Lung (tissue), 12 donors: ENCODE measurements around the gene ALK. TPM values are rescaled to one million over a fixed set of nuclear protein-coding genes. Genes with fewer than 3 reads are reported as not detected.

Experiments used
- ATAC-seq: fragments of 200-7000 bp; cut with Tn5 transposase; one replicate; pipeline ENCODE4 v1.9.1; 2020; ENCODE audit warnings: moderate number of reproducible peaks; ENCODE audit not compliant: insufficient read depth, low FRiP score
- DNase-seq, 3 donors: peaks; one replicate each; pipeline ENCODE4 v3.0.0-alpha.2; 2013 to 2017
- H3K27ac ChIP-seq, 2 donors: one replicate each; pipeline ENCODE4 v1.5.1; 2013; ENCODE audit warnings: mild to moderate bottlenecking in 2 of 2, moderate library complexity in 2 of 2, control low read depth in 1 of 2, inconsistent platforms in 1 of 2, low read depth in 1 of 2, low read length in 1 of 2
- H3K27me3 ChIP-seq, 3 donors: one replicate each; pipeline ENCODE4 v1.5.1; 2013; ENCODE audit warnings: low read length in 2 of 3; ENCODE audit not compliant: control insufficient read depth in 3 of 3, insufficient read depth in 3 of 3
- H3K36me3 ChIP-seq, 4 donors: one replicate each; pipeline ENCODE4 v1.5.1; 2013; ENCODE audit warnings: low read length in 4 of 4, mild to moderate bottlenecking in 1 of 4, moderate library complexity in 1 of 4; ENCODE audit not compliant: control insufficient read depth in 4 of 4, insufficient read depth in 4 of 4
- H3K4me1 ChIP-seq, 5 donors: one replicate each; pipeline ENCODE4 v1.5.1; 2013; ENCODE audit warnings: low read length in 5 of 5, mild to moderate bottlenecking in 2 of 5, moderate library complexity in 1 of 5; ENCODE audit not compliant: control insufficient read depth in 5 of 5, insufficient read depth in 5 of 5
- H3K4me3 ChIP-seq: one replicate; pipeline ENCODE4 v1.5.1; 2013; ENCODE audit warnings: mild to moderate bottlenecking, control low read depth, moderate library complexity
- H3K9ac ChIP-seq, 2 donors: one replicate each; pipeline ENCODE4 v1.5.1; 2013; ENCODE audit warnings: low read length in 2 of 2, control low read depth in 1 of 2; ENCODE audit not compliant: insufficient read depth in 1 of 2
- H3K9me3 ChIP-seq, 4 donors: one replicate each; pipeline ENCODE4 v1.5.1; 2013; ENCODE audit warnings: low read length in 3 of 4, mild to moderate bottlenecking in 1 of 4, moderate library complexity in 1 of 4; ENCODE audit not compliant: control insufficient read depth in 4 of 4, insufficient read depth in 3 of 4
- WGBS, 2 donors: extraction: QIAGEN DNeasy Blood & Tissue Kit; methylation state at CpG; one replicate each; pipeline ENCODE4 v1.1.7; 2013; 5-methylcytosine and 5-hydroxymethylcytosine counted together
- polyA plus RNA-seq, 2 donors: library from polyadenylated mRNA; stranded (reverse); fragments of 200-250 nt; gene quantifications; one replicate each; pipeline ENCODE4 v1.2.1, GENCODE V29; 2013
- total RNA-seq, 2 donors: library from RNA; depleted of rRNA in 1 of 2; stranded (reverse); fragments of >200 nt in 1 of 2; gene quantifications; one replicate each; pipeline ENCODE4 v1.2.1, GENCODE V29; 2014 to 2021
- TF ChIP-seq, protein P1 (sequence below): IDR thresholded peaks from 2 replicates; pipeline ENCODE4 v1.5.1; 2012; ENCODE audit warnings: mild to moderate bottlenecking; ENCODE audit errors: control extremely low read depth, extremely low read depth
- donor health status: control.
- donor health status: control.
- donor health status: Bipolar disorder and iron deficiency.
- donor health status: healthy.
- donor health status: DM: yes; HTN: yes; CAD: no.

ALK gene
- total and polyA plus RNA-seq, 4 donors, result 0.09 to 0.25 (median 0.10) TPM; not detected in 1

DNA sequence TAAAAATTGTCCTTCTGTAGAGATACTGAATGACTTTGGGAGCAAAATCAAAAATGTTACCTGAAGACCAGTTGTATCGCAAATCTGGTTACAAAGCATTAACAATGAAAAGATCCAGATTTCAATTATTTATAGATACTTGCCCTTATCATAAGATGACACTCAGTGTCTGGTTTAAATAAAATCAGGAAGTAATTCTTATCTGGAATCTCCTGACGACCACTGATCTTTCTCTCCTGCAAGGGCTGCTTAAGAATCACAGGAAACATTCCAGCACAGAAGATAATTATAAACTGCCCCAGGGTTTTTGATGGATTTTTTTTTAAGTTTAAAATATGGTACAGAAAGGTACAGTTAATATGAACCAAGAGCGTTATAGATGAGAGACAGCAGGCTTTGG lies 205.7 kb downstream of the ALK start:
- TF ChIP-seq, protein P1, sequence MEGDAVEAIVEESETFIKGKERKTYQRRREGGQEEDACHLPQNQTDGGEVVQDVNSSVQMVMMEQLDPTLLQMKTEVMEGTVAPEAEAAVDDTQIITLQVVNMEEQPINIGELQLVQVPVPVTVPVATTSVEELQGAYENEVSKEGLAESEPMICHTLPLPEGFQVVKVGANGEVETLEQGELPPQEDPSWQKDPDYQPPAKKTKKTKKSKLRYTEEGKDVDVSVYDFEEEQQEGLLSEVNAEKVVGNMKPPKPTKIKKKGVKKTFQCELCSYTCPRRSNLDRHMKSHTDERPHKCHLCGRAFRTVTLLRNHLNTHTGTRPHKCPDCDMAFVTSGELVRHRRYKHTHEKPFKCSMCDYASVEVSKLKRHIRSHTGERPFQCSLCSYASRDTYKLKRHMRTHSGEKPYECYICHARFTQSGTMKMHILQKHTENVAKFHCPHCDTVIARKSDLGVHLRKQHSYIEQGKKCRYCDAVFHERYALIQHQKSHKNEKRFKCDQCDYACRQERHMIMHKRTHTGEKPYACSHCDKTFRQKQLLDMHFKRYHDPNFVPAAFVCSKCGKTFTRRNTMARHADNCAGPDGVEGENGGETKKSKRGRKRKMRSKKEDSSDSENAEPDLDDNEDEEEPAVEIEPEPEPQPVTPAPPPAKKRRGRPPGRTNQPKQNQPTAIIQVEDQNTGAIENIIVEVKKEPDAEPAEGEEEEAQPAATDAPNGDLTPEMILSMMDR, result no peak
- peaks cover 0 to 3% (median 0%) of the 10 kb centered on the region in 3 donors for H3K27me3 ChIP-seq
- no peak overlapping the region for H3K27ac ChIP-seq
- H3K9me3 ChIP-seq, result no peaks in the 10 kb centered on the region
- 32 to 53% methylated on average over 3 of the region's 3 CpGs for WGBS, 2 donors
- no peak overlapping the region for H3K4me3 ChIP-seq
- no peak overlapping the region for H3K9ac ChIP-seq
- H3K4me1 ChIP-seq, result no peaks in the 10 kb centered on the region
- ATAC-seq (no peak), DNase-seq (no peak)
- no peaks in the 10 kb centered on the region for H3K36me3 ChIP-seq

DNA sequence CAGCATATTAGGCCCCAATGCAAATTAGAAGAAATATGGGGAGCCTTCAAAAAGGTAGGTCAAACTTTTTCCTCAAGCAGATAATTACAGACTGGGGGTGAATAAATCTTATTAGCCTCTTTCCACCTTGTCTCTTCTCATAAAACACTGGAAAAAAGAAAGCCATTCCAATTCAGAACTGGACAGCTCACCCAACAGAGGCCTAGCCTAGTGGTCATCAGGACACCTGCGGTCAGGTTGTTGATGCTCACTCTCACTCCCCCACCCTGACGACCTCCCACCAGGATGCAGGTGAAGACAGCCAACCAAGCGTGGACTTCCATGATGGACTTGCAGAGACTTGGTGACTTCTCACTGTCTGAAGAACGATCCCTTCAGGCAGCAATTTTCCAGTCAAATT lies 207.1 kb downstream of the ALK start:
- 89 to 98% methylated on average over 4 of the region's 4 CpGs for WGBS, 2 donors
- Histone ChIP-seq H3K9ac (no peak overlapping the region), H3K36me3 (no peaks in the 10 kb centered on the region), H3K4me3 (no peak overlapping the region), H3K9me3 (no peaks in the 10 kb centered on the region), H3K27ac (no peak overlapping the region), H3K4me1 (no peaks in the 10 kb centered on the region), H3K27me3 (peaks cover 0 to 3% (median 0%) of the 10 kb centered on the region in 3 donors)
- ATAC-seq (no peak), DNase-seq (no peak)
- TF ChIP-seq, protein P1, result no peak

DNA sequence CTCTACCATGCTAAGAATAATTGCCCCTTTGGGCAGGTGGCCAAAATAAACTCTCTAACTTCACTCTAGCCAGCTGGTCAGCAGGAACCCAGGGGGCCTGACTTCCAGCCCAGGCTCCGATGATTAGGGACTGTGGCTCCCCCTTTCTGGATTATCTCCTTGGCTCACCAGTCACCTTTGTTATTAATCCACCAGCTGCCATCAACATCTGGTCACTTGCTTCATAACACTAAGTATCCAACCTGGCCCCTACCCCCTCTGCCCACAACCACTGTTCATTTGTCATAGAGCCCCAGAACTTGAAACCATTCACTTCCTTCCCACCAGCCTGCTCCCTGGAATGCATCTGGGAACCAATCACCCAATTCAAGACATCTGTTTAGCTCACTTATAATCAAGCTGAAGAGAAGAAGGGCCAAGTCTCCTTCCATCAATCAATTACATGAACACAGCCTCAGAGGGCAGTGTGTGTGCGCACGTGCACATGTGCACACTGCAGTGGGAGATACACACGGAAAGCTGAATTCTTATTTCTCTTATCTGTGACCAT lies 215.1 kb downstream of the ALK start:
- no peak overlapping the region for H3K9ac ChIP-seq
- H3K36me3 ChIP-seq, result no peaks in the 10 kb centered on the region
- no peaks in the 10 kb centered on the region for H3K4me1 ChIP-seq
- TF ChIP-seq, protein P1, result no peak
- H3K27ac ChIP-seq, result no peak overlapping the region
- ATAC-seq (no peak), DNase-seq (no peak)
- 75 to 92% methylated on average over 4 of the region's 4 CpGs for WGBS, 2 donors
- no peaks in the 10 kb centered on the region for H3K27me3 ChIP-seq
- H3K4me3 ChIP-seq, result no peak overlapping the region
- peaks cover 0 to 1% (median 0%) of the 10 kb centered on the region in 4 donors for H3K9me3 ChIP-seq

DNA sequence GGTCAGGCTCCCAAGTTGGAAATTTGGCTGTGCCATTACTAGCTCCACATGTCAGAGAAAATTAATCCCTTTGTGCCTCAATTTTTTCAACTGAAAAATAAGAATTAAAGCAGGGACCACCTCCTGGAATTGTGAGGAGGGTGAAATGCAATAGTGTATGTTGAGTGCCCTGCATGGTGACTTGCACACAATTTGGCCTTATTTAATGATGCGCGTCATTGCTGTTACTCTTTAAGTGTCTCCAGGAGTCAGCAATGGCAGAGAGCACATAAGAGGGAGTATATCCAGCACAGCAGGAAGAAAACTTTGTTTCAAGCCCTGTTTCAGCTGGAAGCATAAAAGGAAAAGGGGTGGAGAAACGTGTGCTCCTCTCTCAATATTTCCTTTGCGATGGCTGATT lies 215.8 kb downstream of the ALK start:
- no peak overlapping the region for H3K4me3 ChIP-seq
- H3K36me3 ChIP-seq, result no peaks in the 10 kb centered on the region
- no peak overlapping the region for H3K27ac ChIP-seq
- peaks cover 0 to 1% (median 0%) of the 10 kb centered on the region in 4 donors for H3K9me3 ChIP-seq
- TF ChIP-seq, protein P1, result no peak
- no peak for ATAC-seq
- no peaks in the 10 kb centered on the region for H3K27me3 ChIP-seq
- 84 to 87% methylated on average over 4 of the region's 4 CpGs for WGBS, 2 donors
- DNase-seq, result no peak
- no peaks in the 10 kb centered on the region for H3K4me1 ChIP-seq
- H3K9ac ChIP-seq, result no peak overlapping the region
